Measurements from ENCODE around the gene DDX1. TPM values are rescaled to one million over a fixed set of nuclear protein-coding genes. Genes with fewer than 3 reads are reported as not detected.

Gene DDX1
- total and polyA plus RNA-seq, 11 donors = 97.7 to 193 (median 136) TPM

- 92 to 98% (median 96%) methylated on average over 4 of the region's 4 CpGs for WGBS, 4 donors
- H3K27me3 ChIP-seq = no peaks in the 10 kb centered on the region
- H3K27ac ChIP-seq = no peak overlapping the region
- H3K36me3 ChIP-seq = peaks cover 0 to 65% (median 60%) of the 10 kb centered on the region in 9 donors
- no peak for DNase-seq
- ATAC-seq = no peak
- no peak for TF ChIP-seq CTCF (IDR thresholded peaks at IDR 0.05)
- TF ChIP-seq POLR2A (IDR thresholded peaks at IDR 0.05) = no peak
- intact Hi-C loops (cut with DNase I) = no loop called here
- H3K4me3 ChIP-seq = no peak overlapping the region
- no peaks in the 10 kb centered on the region for H3K9me3 ChIP-seq
- H3K4me1 ChIP-seq = peaks cover 0 to 35% (median 28%) of the 10 kb centered on the region in 12 donors
Observed at GRCh38 chr2:15595936-15596335, 4.3 kb downstream of the DDX1 start.

- H3K4me3 ChIP-seq = no peak overlapping the region
- peaks cover 0 to 31% (median 25%) of the 10 kb centered on the region in 12 donors for H3K4me1 ChIP-seq
- H3K27ac ChIP-seq = no peak overlapping the region
- 77 to 84% (median 81%) methylated on average over 2 of the region's 2 CpGs for WGBS, 4 donors
- peaks cover 0 to 69% (median 64%) of the 10 kb centered on the region in 9 donors for H3K36me3 ChIP-seq
- intact Hi-C loops (cut with DNase I) = no loop called here
- no peaks in the 10 kb centered on the region for H3K9me3 ChIP-seq
- H3K27me3 ChIP-seq = no peaks in the 10 kb centered on the region
- DNase-seq (no peak), ATAC-seq (no peak)
- TF ChIP-seq CTCF (IDR thresholded peaks at IDR 0.05) (no peak), POLR2A (IDR thresholded peaks at IDR 0.05) (no peak)
Observed at GRCh38 chr2:15596350-15596749, 4.7 kb downstream of the DDX1 start.

- Histone ChIP-seq H3K4me1 (peaks cover 0 to 29% (median 24%) of the 10 kb centered on the region in 12 donors), H3K36me3 (peaks cover 0 to 75% (median 70%) of the 10 kb centered on the region in 9 donors), H3K27ac (no peak overlapping the region), H3K27me3 (no peaks in the 10 kb centered on the region), H3K4me3 (no peak overlapping the region), H3K9me3 (no peaks in the 10 kb centered on the region)
- ATAC-seq (no peak), DNase-seq (no peak)
- 86 to 92% (median 89%) methylated on average over 4 of the region's 4 CpGs for WGBS, 4 donors
- intact Hi-C loops (cut with DNase I) = no loop called here
- TF ChIP-seq CTCF (IDR thresholded peaks at IDR 0.05) = no peak
- TF ChIP-seq POLR2A (IDR thresholded peaks at IDR 0.05) = no peak
Observed at GRCh38 chr2:15596968-15597367, 5.3 kb downstream of the DDX1 start.

GRCh38 chr2:15599994-15600393 is 8.3 kb downstream of the DDX1 start:
- H3K36me3 ChIP-seq = peaks cover 0 to 100% (median 100%) of the 10 kb centered on the region in 9 donors
- DNase-seq = no peak
- no peaks in the 10 kb centered on the region for H3K9me3 ChIP-seq
- no peaks in the 10 kb centered on the region for H3K27me3 ChIP-seq
- no peak overlapping the region for H3K4me3 ChIP-seq
- no peak overlapping the region for H3K27ac ChIP-seq
- intact Hi-C loops (cut with DNase I) = no loop called here
- 85 to 98% (median 95%) methylated on average over 1 of the region's 1 CpG for WGBS, 4 donors
- no peak for TF ChIP-seq POLR2A (IDR thresholded peaks at IDR 0.05)
- TF ChIP-seq CTCF (IDR thresholded peaks at IDR 0.05) = no peak
- no peak for ATAC-seq
- H3K4me1 ChIP-seq = peaks cover 0 to 4% (median under 1%) of the 10 kb centered on the region in 12 donors

All from heart left ventricle (tissue), 16 donors.